Liver (tissue), 9 donors: ENCODE data around the gene KSR1. TPM values are rescaled to one million over a fixed set of nuclear protein-coding genes. Genes with fewer than 3 reads are reported as not detected.

Experiments used
- DNase-seq: peaks from one replicate; pipeline ENCODE4 v3.0.0-alpha.2; 2017; ENCODE audit warnings: low spot score
- H3K27ac ChIP-seq, 2 donors: one replicate each; pipeline ENCODE4 v1.7.0; 2013; ENCODE audit warnings: inconsistent platforms in 2 of 2, low read length in 2 of 2, control low read depth in 1 of 2, low read depth in 1 of 2, mild to moderate bottlenecking in 1 of 2
- H3K27me3 ChIP-seq, 4 donors: one replicate each; pipeline versions ENCODE4 v1.6.1 to v1.7.0; 2013; ENCODE audit warnings: low read length in 3 of 4, inconsistent platforms in 1 of 4, mild to moderate bottlenecking in 1 of 4, moderate library complexity in 1 of 4; ENCODE audit not compliant: control insufficient read depth in 4 of 4, insufficient read depth in 4 of 4
- H3K36me3 ChIP-seq, 4 donors: one replicate each; pipeline versions ENCODE4 v1.6.1 to v1.7.0; 2013; ENCODE audit warnings: low read length in 3 of 4, mild to moderate bottlenecking in 3 of 4, low read depth in 1 of 4, moderate library complexity in 1 of 4; ENCODE audit not compliant: control insufficient read depth in 4 of 4, insufficient read depth in 3 of 4
- H3K4me1 ChIP-seq, 4 donors: one replicate each; pipeline versions ENCODE4 v1.6.1 to v1.7.0; 2013; ENCODE audit warnings: low read length in 3 of 4, mild to moderate bottlenecking in 3 of 4, moderate library complexity in 1 of 4; ENCODE audit not compliant: control insufficient read depth in 4 of 4, insufficient read depth in 4 of 4
- H3K4me3 ChIP-seq, 3 donors: one replicate each; pipeline versions ENCODE4 v1.6.1 to v1.7.0; 2013; ENCODE audit warnings: low read length in 3 of 3, control low read depth in 1 of 3, low read depth in 1 of 3, mild to moderate bottlenecking in 1 of 3
- H3K9ac ChIP-seq, 2 donors: one replicate each; pipeline ENCODE4 v1.7.0; 2013; ENCODE audit warnings: low read length in 2 of 2, mild to moderate bottlenecking in 2 of 2, moderate library complexity in 2 of 2, control low read depth in 1 of 2, low read depth in 1 of 2
- H3K9me3 ChIP-seq, 4 donors: one replicate each; pipeline versions ENCODE4 v1.6.1 to v1.7.0; 2013; ENCODE audit warnings: low read length in 3 of 4; ENCODE audit not compliant: control insufficient read depth in 4 of 4
- ATF3 ChIP-seq: IDR thresholded peaks from 2 replicates; pipeline ENCODE4 v1.6.1; 2016; ENCODE audit warnings: antibody characterized with exemption
- CTCF ChIP-seq: fragments of 150-350 bp; IDR thresholded peaks from 2 replicates; pipeline ENCODE4 v1.5.1; 2017; ENCODE audit warnings: improper control_type of control experiment, low read depth, low read length; ENCODE audit not compliant: missing input control
- FOXA2 ChIP-seq: IDR thresholded peaks from 2 replicates; pipeline ENCODE4 v1.6.1; 2016; ENCODE audit warnings: antibody characterized with exemption
- HNF4A ChIP-seq, 2 donors: conservative IDR thresholded peaks; 2 replicates each; pipeline ENCODE4 v1.6.1; 2016; ENCODE audit warnings: antibody characterized with exemption in 2 of 2, mild to moderate bottlenecking in 2 of 2
- HNF4G ChIP-seq: IDR thresholded peaks from 2 replicates; pipeline ENCODE4 v1.6.1; 2016; ENCODE audit warnings: antibody characterized with exemption
- JUND ChIP-seq, 2 donors: IDR thresholded peaks; 2 replicates each; pipeline ENCODE4 v1.6.1; 2016; ENCODE audit warnings: antibody characterized with exemption in 2 of 2
- MAX ChIP-seq: IDR thresholded peaks from 2 replicates; pipeline ENCODE4 v1.6.1; 2016; ENCODE audit warnings: antibody characterized with exemption
- NR2F2 ChIP-seq: IDR thresholded peaks from 2 replicates; pipeline ENCODE4 v1.6.1; 2016; ENCODE audit warnings: antibody characterized with exemption
- RAD21 ChIP-seq, 2 donors: IDR thresholded peaks; 2 replicates each; pipeline ENCODE4 v1.6.1; 2016; ENCODE audit warnings: antibody characterized with exemption in 2 of 2, mild to moderate bottlenecking in 2 of 2
- RXRA ChIP-seq, 2 donors: IDR thresholded peaks; 2 replicates each; pipeline ENCODE4 v1.6.1; 2017 to 2018; ENCODE audit warnings: antibody characterized with exemption in 2 of 2, mild to moderate bottlenecking in 1 of 2
- SP1 ChIP-seq: IDR thresholded peaks from 2 replicates; pipeline ENCODE4 v1.6.1; 2018; ENCODE audit warnings: antibody characterized with exemption, mild to moderate bottlenecking
- TAF1 ChIP-seq: conservative IDR thresholded peaks from 2 replicates; pipeline ENCODE4 v1.6.1; 2016; ENCODE audit warnings: antibody characterized with exemption, mild to moderate bottlenecking
- ZBTB33 ChIP-seq: IDR thresholded peaks from 2 replicates; pipeline ENCODE4 v1.6.1; 2016; ENCODE audit warnings: antibody characterized with exemption
- WGBS: extraction: QIAGEN DNeasy Blood & Tissue Kit; methylation state at CpG from one replicate; pipeline ENCODE4 v1.1.7; 2013; 5-methylcytosine and 5-hydroxymethylcytosine counted together
- polyA plus RNA-seq, 2 donors: library from polyadenylated mRNA; stranded (reverse) in 1 of 2; unstranded in 1 of 2; fragments of 200-250 nt in 1 of 2; fragments of >200 nt in 1 of 2; fragmentation: Nextera tagmentation in 1 of 2; extraction: Ambion mirVana in 1 of 2; gene quantifications; one replicate each; pipeline versions ENCODE4 v1.2.1 to v1.2.3, GENCODE V29; 2013 to 2015
- total RNA-seq, 2 donors: library from RNA; depleted of rRNA; stranded (reverse); fragments of >200 nt; gene quantifications; one replicate each; pipeline ENCODE4 v1.2.3, GENCODE V29; 2014
- donor health status: healthy.
- donor health status: healthy.
- donor health status: healthy.
- donor health status: healthy.
- donor health status: healthy.

Gene KSR1
- total and polyA plus RNA-seq, 4 donors, result 1.2 to 9.0 (median 4.1) TPM

- no peaks in the 10 kb centered on the region for H3K9me3 ChIP-seq
- H3K9ac ChIP-seq, result no peak overlapping the region
- H3K36me3 ChIP-seq, result no peaks in the 10 kb centered on the region
- DNase-seq, result no peak
- peaks cover 3 to 4% (median 3%) of the 10 kb centered on the region in 4 donors for H3K4me1 ChIP-seq
- 91% methylated on average over 12 of the region's 12 CpGs for WGBS
- no peaks in the 10 kb centered on the region for H3K27me3 ChIP-seq
- no peak overlapping the region for H3K4me3 ChIP-seq
- no peak overlapping the region for H3K27ac ChIP-seq
- TF ChIP-seq JUND (IDR thresholded peaks at IDR 0.05) (no peak), MAX (no peak), CTCF (no peak), HNF4G (no peak), RXRA (IDR thresholded peaks at IDR 0.05) (no peak), ZBTB33 (no peak), RAD21 (IDR thresholded peaks at IDR 0.05) (no peak), NR2F2 (no peak), HNF4A (conservative IDR thresholded peaks at IDR 0.05) (no peak), FOXA2 (no peak), TAF1 (no peak), ATF3 (no peak)
These were observed 79.1 kb downstream of the KSR1 start for GRCh38 chr17:27535178-27535928.

GRCh38 chr17:27535975-27536374, 79.7 kb downstream of the KSR1 start:
- Histone ChIP-seq H3K4me1 (peaks cover 3 to 5% (median 4%) of the 10 kb centered on the region in 4 donors), H3K9me3 (no peaks in the 10 kb centered on the region), H3K27me3 (no peaks in the 10 kb centered on the region), H3K36me3 (no peaks in the 10 kb centered on the region), H3K4me3 (no peak overlapping the region), H3K9ac (no peak overlapping the region), H3K27ac (no peak overlapping the region)
- DNase-seq, result no peak
- TF ChIP-seq RAD21 (IDR thresholded peaks at IDR 0.05) (no peak), HNF4G (no peak), SP1 (no peak), ZBTB33 (no peak), MAX (no peak), RXRA (IDR thresholded peaks at IDR 0.05) (no peak)
- 83% methylated on average over 7 of the region's 7 CpGs for WGBS
